HG03342 (cell line): ENCODE data around the gene SH3BP2.

Source experiments
- ATAC-seq: cut with Tn5 transposase; IDR thresholded peaks from one replicate; pipeline ENCODE4 v1.9.1; 2021; ENCODE audit warnings: mild to moderate bottlenecking, moderate library complexity; ENCODE audit not compliant: unreplicated experiment

SH3BP2 gene

GRCh38 chr4:2817701-2818350 is 24.9 kb downstream of the SH3BP2 start:
- ATAC-seq: no peak

- no peak for ATAC-seq
Observed at GRCh38 chr4:2818351-2818939, 25.6 kb downstream of the SH3BP2 start.

- no peak for ATAC-seq
Observed at GRCh38 chr4:2819244-2820215, 26.6 kb downstream of the SH3BP2 start.

- ATAC-seq: no peak
Observed at GRCh38 chr4:2820216-2820982, 27.5 kb downstream of the SH3BP2 start.

- no peak for ATAC-seq
Observed at GRCh38 chr4:2822461-2823300, 29.8 kb downstream of the SH3BP2 start.

- ATAC-seq: no peak
Observed at GRCh38 chr4:2823301-2823670, 30.4 kb downstream of the SH3BP2 start.

GRCh38 chr4:2823671-2824328 is 30.9 kb downstream of the SH3BP2 start:
- no peak for ATAC-seq

- ATAC-seq: no peak
Observed at GRCh38 chr4:2824329-2824835, 31.5 kb downstream of the SH3BP2 start.

- ATAC-seq: no peak
Observed at GRCh38 chr4:2824836-2825381, 32.0 kb downstream of the SH3BP2 start.

GRCh38 chr4:2825740-2826139 is 32.9 kb downstream of the SH3BP2 start:
- ATAC-seq: no peak

- ATAC-seq: no peak
Observed at GRCh38 chr4:2827071-2827873, 34.4 kb downstream of the SH3BP2 start.

GRCh38 chr4:2827874-2828751 is 35.2 kb downstream of the SH3BP2 start:
- no peak for ATAC-seq

- ATAC-seq: no peak
Observed at GRCh38 chr4:2828758-2829181, 35.9 kb downstream of the SH3BP2 start.

- no peak for ATAC-seq
Observed at GRCh38 chr4:2829321-2829932, 36.5 kb downstream of the SH3BP2 start.

- no peak for ATAC-seq
Observed at GRCh38 chr4:2829933-2830451, 37.1 kb downstream of the SH3BP2 start.
